ENCODE results near the gene OLIG1. TPM values are rescaled to one million over a fixed set of nuclear protein-coding genes. Genes with fewer than 3 reads are reported as not detected.

OLIG1 gene
- total and polyA plus RNA-seq, 2 of the 8 experiments (the other 6 are each of a cell fraction or from before 2014, with no cell fraction given), result 0.65 to 1.2 TPM

DNA sequence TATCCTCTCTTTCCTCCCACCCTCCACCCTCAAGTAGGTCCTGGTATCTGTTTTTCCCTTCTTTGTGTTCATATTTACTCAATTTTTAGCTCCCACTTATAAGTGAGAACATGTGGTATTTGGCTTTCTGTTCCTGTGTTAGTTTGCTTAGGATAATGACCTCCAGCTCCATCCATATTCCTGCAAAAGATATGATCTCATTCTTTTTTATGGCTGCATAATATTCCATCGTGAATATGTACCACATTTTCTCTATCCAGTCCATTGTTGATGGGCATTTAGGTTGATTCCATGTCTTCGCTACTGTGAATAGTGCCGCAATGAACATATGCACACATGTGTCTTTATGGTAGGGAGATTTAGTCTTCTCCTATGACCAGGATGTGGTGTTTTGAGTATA lies 29.7 kb upstream of the OLIG1 start:
- no peak for FAIRE-seq

More for the DNA sequence above, 29.7 kb upstream of the OLIG1 start:
- H3K4me3 ChIP-seq (ENCODE audit: extremely low read depth in 1 of 4, insufficient read depth in 2 of 4, low read depth in 3 of 4, low read length in 4 of 4), result no peak overlapping the region
- no peaks in the 10 kb centered on the region for H3K79me2 ChIP-seq (ENCODE audit: control insufficient read depth in 1 of 2, insufficient read depth in 2 of 2, low read length in 2 of 2)
- H3K36me3 ChIP-seq (ENCODE audit: control insufficient read depth in 2 of 4, insufficient read depth in 4 of 4, low read length in 3 of 4), result no peaks in the 10 kb centered on the region
- no peak overlapping the region for H3K27ac ChIP-seq (ENCODE audit: low read depth, low read length)
- ChIA-PET CTCF (ENCODE audit: partially characterized antibody) (interaction anchor here (1.0 to 1.3 kb wide), 2 partner anchors 87 to 157 kb away, joined by 3 to 4 read pairs; no protein-coding TSS in a partner anchor), POLR2A (ENCODE audit: partially characterized antibody) (no interaction called here)
- H2BK5ac ChIP-seq (ENCODE audit: low read depth, low read length), result no peak overlapping the region
- TF ChIP-seq, protein P1, sequence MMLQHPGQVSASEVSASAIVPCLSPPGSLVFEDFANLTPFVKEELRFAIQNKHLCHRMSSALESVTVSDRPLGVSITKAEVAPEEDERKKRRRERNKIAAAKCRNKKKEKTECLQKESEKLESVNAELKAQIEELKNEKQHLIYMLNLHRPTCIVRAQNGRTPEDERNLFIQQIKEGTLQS (IDR thresholded peaks at IDR 0.05; ENCODE audit: insufficient read depth, low read depth, low read length), result no peak
- H3K18ac ChIP-seq (ENCODE audit: extremely low read depth, low read length), result no peak overlapping the region
- no peak overlapping the region for H3K56ac ChIP-seq (replicated peaks; ENCODE audit: insufficient read length, low read depth, low read length)
- no peaks in the 10 kb centered on the region for H3K23me2 ChIP-seq (ENCODE audit: low read depth, low read length)
- H2BK20ac ChIP-seq (ENCODE audit: low read length), result no peak overlapping the region
- H3K4me1 ChIP-seq (replicated peaks in 1 of 4; ENCODE audit: control insufficient read depth in 3 of 4, insufficient read depth in 4 of 4, low read length in 3 of 4), result peaks cover 0 to 14% (median 6%) of the 10 kb centered on the region in 4 experiments; a peak in 5 of 7 replicates
- H3K9me3 ChIP-seq (ENCODE audit: insufficient read depth in 2 of 2, low read depth in 1 of 2, low read length in 1 of 2), result no peaks in the 10 kb centered on the region
- no peak overlapping the region for H4K8ac ChIP-seq (ENCODE audit: extremely low read depth, insufficient read depth, low read length)
- H3K27me3 ChIP-seq (replicated peaks in 1 of 4; ENCODE audit: control insufficient read depth in 3 of 4, extremely low read depth in 1 of 4, insufficient read depth in 3 of 4, low read length in 3 of 4), result peaks cover 5 to 20% (median 10%) of the 10 kb centered on the region in 4 experiments
- H2BK15ac ChIP-seq (ENCODE audit: low read length), result no peak overlapping the region
- no peak overlapping the region for H2AK5ac ChIP-seq (ENCODE audit: low read depth, low read length)
- H3K23ac ChIP-seq (ENCODE audit: insufficient read length), result no peak overlapping the region
- 89% methylated on average over 3 of the region's 3 CpGs; no CpG with 5 or more reads in 1 of the 2 experiments for WGBS, 2 experiments (ENCODE audit: extremely low coverage in 1 of 2, insufficient coverage in 1 of 2, insufficient read length in 1 of 2, insufficient replicate concordance in 2 of 2, low coverage in 1 of 2, low lambda C conversion rate in 2 of 2, missing lambda C conversion rate in 1 of 2)
- no peak overlapping the region for H2BK120ac ChIP-seq (replicated peaks; ENCODE audit: low read depth, low read length)
- H3K79me1 ChIP-seq (ENCODE audit: low read depth, low read length), result no peaks in the 10 kb centered on the region
- no peak overlapping the region for H3K4me2 ChIP-seq (ENCODE audit: insufficient read depth in 1 of 2, low read depth in 2 of 2, low read length in 2 of 2)
- H2BK12ac ChIP-seq (ENCODE audit: low read depth, low read length), result no peak overlapping the region
- H4K91ac ChIP-seq (replicated peaks; ENCODE audit: insufficient read length, low read length), result no peak overlapping the region
- H3K14ac ChIP-seq (ENCODE audit: insufficient read length), result no peak overlapping the region
- peaks cover 1 to 2% of the 10 kb centered on the region in 2 experiments for H4K20me1 ChIP-seq (replicated peaks in 1 of 2; ENCODE audit: control insufficient read depth in 1 of 2, insufficient read depth in 2 of 2, low read length in 2 of 2)
- DNase-seq (ENCODE audit: low read depth in 1 of 2, low spot score in 2 of 2), result no peak
- H2AFZ ChIP-seq (ENCODE audit: low read length), result no peak overlapping the region
- H3K9ac ChIP-seq (replicated peaks in 1 of 4; ENCODE audit: extremely low read depth in 1 of 4, low read depth in 3 of 4, low read length in 3 of 4), result no peak overlapping the region
- H4K5ac ChIP-seq (ENCODE audit: insufficient read length, low read depth, low read length), result no peak overlapping the region
- H3K4ac ChIP-seq (replicated peaks; ENCODE audit: insufficient read length, low read depth, low read length), result no peak overlapping the region

Measured in H1 (cell line).